Caki2 (cell line): ENCODE data around the gene PHF14. TPM values are rescaled to one million over a fixed set of nuclear protein-coding genes. Genes with fewer than 3 reads are reported as not detected.

Experiments
- DNase-seq: peaks from one replicate; pipeline ENCODE4 v3.0.0-alpha.2; 2015; ENCODE audit warnings: low read depth
- in situ Hi-C: cut with HindIII; loops from 2 replicates; pipeline ENCODE4 v1.10.0; 2016; ENCODE audit warnings: low sequenced_read_pairs, low pct_unique_long_range_greater_than_20kb, mixed read lengths
- total RNA-seq: library from RNA; depleted of rRNA; stranded (reverse); fragments of >200 nt; shearing (Covaris generic); gene quantifications from 2 replicates; pipeline ENCODE4 v1.2.3, GENCODE V29; 2014; ENCODE audit warnings: low replicate concordance

Gene PHF14
- total RNA-seq, 1 experiment from 2014 or later, result 36.8 TPM

GRCh38 chr7:11191081-11191480 is 217.4 kb downstream of the PHF14 start:
- in situ Hi-C loops, result no loop called here

GRCh38 chr7:11191574-11192220 is 218.0 kb downstream of the PHF14 start:
- no peak for DNase-seq
- in situ Hi-C loops, result no loop called here

More at GRCh38 chr7:11191081-11191480, 217.4 kb downstream of the PHF14 start:
- no peak for DNase-seq

- DNase-seq, result no peak
- in situ Hi-C loops, result no loop called here
These were observed 218.8 kb downstream of the PHF14 start for GRCh38 chr7:11192506-11192905.

GRCh38 chr7:11193131-11193867 is 219.6 kb downstream of the PHF14 start:
- in situ Hi-C loops, result no loop called here
- no peak for DNase-seq

- no peak for DNase-seq
- in situ Hi-C loops, result no loop called here
These were observed 220.2 kb downstream of the PHF14 start for GRCh38 chr7:11193888-11194287.

- DNase-seq, result no peak
- in situ Hi-C loops, result no loop called here
These were observed 220.8 kb downstream of the PHF14 start for GRCh38 chr7:11194492-11194891.

GRCh38 chr7:11195502-11195901 is 221.8 kb downstream of the PHF14 start:
- in situ Hi-C loops, result no loop called here
- DNase-seq, result no peak

GRCh38 chr7:11196143-11196542 is 222.5 kb downstream of the PHF14 start:
- in situ Hi-C loops, result no loop called here
- no peak for DNase-seq

GRCh38 chr7:11203224-11203623 is 229.6 kb downstream of the PHF14 start:
- in situ Hi-C loops, result no loop called here
- DNase-seq, result no peak

- in situ Hi-C loops, result no loop called here
- DNase-seq, result no peak
These were observed 230.0 kb downstream of the PHF14 start for GRCh38 chr7:11203683-11204082.

GRCh38 chr7:11206177-11206899 is 232.7 kb downstream of the PHF14 start:
- in situ Hi-C loops, result no loop called here
- no peak for DNase-seq

- in situ Hi-C loops, result no loop called here
- DNase-seq, result no peak
These were observed 233.9 kb downstream of the PHF14 start for GRCh38 chr7:11207565-11207964.

GRCh38 chr7:11208883-11209465 is 235.3 kb downstream of the PHF14 start:
- no peak for DNase-seq
- in situ Hi-C loops, result no loop called here

- no peak for DNase-seq
- in situ Hi-C loops, result no loop called here
These were observed 236.7 kb downstream of the PHF14 start for GRCh38 chr7:11210374-11210773.

- in situ Hi-C loops, result no loop called here
- peak; percentile 33 for DNase-seq
These were observed 238.5 kb downstream of the PHF14 start for GRCh38 chr7:11212080-11212711.

- in situ Hi-C loops, result no loop called here
These were observed 239.1 kb downstream of the PHF14 start for GRCh38 chr7:11212816-11213215.

GRCh38 chr7:11213266-11213665 is 239.6 kb downstream of the PHF14 start:
- in situ Hi-C loops, result no loop called here
- DNase-seq, result no peak

More at GRCh38 chr7:11212816-11213215, 239.1 kb downstream of the PHF14 start:
- DNase-seq, result no peak

GRCh38 chr7:11216276-11216675 is 242.6 kb downstream of the PHF14 start:
- in situ Hi-C loops, result no loop called here
- no peak for DNase-seq
